ENCODE data around the gene ST6GALNAC6. TPM values are rescaled to one million over a fixed set of nuclear protein-coding genes. Genes with fewer than 3 reads are reported as not detected.

Gene ST6GALNAC6
- total RNA-seq, 1 donor from 2014 or later, result 32.6 TPM

DNA sequence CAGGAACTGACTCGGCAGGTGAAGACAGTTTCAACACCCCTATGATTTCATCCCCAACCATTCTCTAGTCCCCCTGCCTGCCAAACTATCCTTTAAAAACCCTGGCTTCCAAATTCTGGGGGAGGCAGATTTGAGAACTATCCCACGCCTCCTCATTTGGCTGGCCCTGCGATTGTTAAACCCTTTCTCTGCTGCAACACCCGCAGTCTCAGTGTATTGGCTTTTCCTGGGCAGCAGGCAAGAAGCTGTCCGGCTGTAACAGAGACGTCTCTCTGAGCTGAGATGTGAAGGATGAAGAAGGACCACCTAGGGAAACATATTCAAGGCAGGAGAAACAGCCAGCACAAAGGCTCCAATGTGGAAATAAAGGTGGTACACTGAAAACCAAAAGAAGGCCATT, 6.6 kb downstream of the ST6GALNAC6 start:
- H3K4me1 Mint-ChIP-seq (ENCODE audit: unreplicated experiment), result peaks cover 6% of the 10 kb centered on the region
- H3K9me3 Mint-ChIP-seq, result no peaks in the 10 kb centered on the region
- peaks cover 45% of the 10 kb centered on the region for H3K36me3 Mint-ChIP-seq
- DNase-seq (ENCODE audit: extremely low spot score, unreplicated experiment), result no peak
- no peak overlapping the region for H3K27ac Mint-ChIP-seq
- no peak overlapping the region for H3K4me3 Mint-ChIP-seq
- TF ChIP-seq, protein P1, sequence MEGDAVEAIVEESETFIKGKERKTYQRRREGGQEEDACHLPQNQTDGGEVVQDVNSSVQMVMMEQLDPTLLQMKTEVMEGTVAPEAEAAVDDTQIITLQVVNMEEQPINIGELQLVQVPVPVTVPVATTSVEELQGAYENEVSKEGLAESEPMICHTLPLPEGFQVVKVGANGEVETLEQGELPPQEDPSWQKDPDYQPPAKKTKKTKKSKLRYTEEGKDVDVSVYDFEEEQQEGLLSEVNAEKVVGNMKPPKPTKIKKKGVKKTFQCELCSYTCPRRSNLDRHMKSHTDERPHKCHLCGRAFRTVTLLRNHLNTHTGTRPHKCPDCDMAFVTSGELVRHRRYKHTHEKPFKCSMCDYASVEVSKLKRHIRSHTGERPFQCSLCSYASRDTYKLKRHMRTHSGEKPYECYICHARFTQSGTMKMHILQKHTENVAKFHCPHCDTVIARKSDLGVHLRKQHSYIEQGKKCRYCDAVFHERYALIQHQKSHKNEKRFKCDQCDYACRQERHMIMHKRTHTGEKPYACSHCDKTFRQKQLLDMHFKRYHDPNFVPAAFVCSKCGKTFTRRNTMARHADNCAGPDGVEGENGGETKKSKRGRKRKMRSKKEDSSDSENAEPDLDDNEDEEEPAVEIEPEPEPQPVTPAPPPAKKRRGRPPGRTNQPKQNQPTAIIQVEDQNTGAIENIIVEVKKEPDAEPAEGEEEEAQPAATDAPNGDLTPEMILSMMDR (conservative IDR thresholded peaks at IDR 0.05), result no peak
- H3K27me3 Mint-ChIP-seq, result no peaks in the 10 kb centered on the region

- no peak for DNase-seq (ENCODE audit: extremely low spot score, unreplicated experiment)
- TF ChIP-seq, protein P1 (conservative IDR thresholded peaks at IDR 0.05), result no peak
- Mint-ChIP-seq H3K36me3 (peaks cover 45% of the 10 kb centered on the region), H3K4me1 (ENCODE audit: unreplicated experiment) (no peaks in the 10 kb centered on the region), H3K9me3 (no peaks in the 10 kb centered on the region), H3K27ac (no peak overlapping the region), H3K4me3 (no peak overlapping the region), H3K27me3 (no peaks in the 10 kb centered on the region)
Observed at GRCh38 chr9:127890053-127890452, 9.3 kb downstream of the ST6GALNAC6 start.

DNA sequence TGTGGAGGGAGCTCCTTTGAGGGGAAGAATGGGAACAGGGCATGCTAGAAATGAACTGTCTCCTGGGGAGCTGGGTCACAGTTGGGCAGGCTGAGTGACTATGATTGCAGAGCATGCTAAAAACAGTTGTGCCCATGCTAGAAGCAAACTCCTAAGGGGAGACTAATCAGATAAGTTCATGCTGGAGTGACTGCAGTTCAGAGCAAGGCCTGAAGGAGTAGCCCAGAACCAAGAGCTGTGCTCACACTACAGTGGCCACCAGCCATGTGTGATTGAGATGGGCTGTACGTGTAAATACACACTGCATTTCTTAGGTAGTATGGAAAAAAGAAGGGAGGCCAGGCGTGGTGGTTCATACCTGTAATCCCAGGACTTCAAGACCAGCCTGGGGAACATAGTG, 11.6 kb downstream of the ST6GALNAC6 start:
- no peaks in the 10 kb centered on the region for H3K9me3 Mint-ChIP-seq
- H3K36me3 Mint-ChIP-seq, result peaks cover 27% of the 10 kb centered on the region
- H3K4me3 Mint-ChIP-seq, result no peak overlapping the region
- no peak for DNase-seq (ENCODE audit: extremely low spot score, unreplicated experiment)
- no peaks in the 10 kb centered on the region for H3K27me3 Mint-ChIP-seq
- no peaks in the 10 kb centered on the region for H3K4me1 Mint-ChIP-seq (ENCODE audit: unreplicated experiment)
- TF ChIP-seq, protein P1 (conservative IDR thresholded peaks at IDR 0.05), result peak; percentile 48
- no peak overlapping the region for H3K27ac Mint-ChIP-seq

GRCh38 chr9:127886401-127886972, 12.9 kb downstream of the ST6GALNAC6 start:
- DNase-seq (ENCODE audit: extremely low spot score, unreplicated experiment), result no peak
- Mint-ChIP-seq H3K36me3 (peaks cover 19% of the 10 kb centered on the region), H3K27me3 (no peaks in the 10 kb centered on the region), H3K9me3 (no peaks in the 10 kb centered on the region), H3K4me3 (no peak overlapping the region), H3K27ac (no peak overlapping the region), H3K4me1 (ENCODE audit: unreplicated experiment) (no peaks in the 10 kb centered on the region)
- TF ChIP-seq, protein P1 (conservative IDR thresholded peaks at IDR 0.05), result no peak

DNA sequence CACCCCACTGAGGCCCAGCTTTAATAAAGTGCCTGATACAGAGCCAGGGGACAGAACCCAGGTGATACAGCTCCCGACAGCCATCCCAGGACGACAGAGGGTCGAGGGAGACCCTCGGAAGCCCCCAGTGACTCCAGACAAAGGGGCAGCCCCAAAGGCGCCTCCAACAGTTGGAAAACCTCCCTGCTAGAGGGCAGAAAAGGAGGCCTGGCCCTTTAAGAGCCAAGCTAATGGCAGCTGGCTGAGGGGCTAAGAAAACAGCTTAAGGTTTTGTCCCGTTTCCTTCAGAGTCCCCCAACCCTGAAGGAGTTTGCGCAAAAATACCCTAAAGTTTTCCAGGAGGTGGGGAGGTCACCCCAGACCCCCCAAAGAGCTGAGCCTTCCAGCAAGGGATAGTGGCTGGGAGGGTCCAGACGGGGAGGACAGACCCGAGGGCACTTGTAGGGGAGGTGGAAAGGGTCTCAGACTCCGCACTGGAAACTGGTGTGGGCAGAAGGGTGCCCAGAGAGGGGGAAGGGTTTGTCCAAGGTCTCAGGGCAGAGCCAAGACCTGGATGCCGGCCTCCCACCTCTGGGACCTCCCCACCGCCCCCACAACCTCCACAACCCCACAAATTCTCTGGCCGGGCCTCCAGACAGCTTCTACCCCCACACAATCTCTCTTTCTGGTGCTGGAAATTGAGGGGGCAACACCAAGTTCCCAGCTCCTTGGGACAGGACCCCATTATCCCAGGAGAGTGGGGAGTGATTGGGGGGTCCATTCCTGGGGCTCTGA, 13.7 kb downstream of the ST6GALNAC6 start:
- no peak for DNase-seq (ENCODE audit: extremely low spot score, unreplicated experiment)
- no peak overlapping the region for H3K27ac Mint-ChIP-seq
- H3K9me3 Mint-ChIP-seq, result no peaks in the 10 kb centered on the region
- no peaks in the 10 kb centered on the region for H3K4me1 Mint-ChIP-seq (ENCODE audit: unreplicated experiment)
- H3K27me3 Mint-ChIP-seq, result no peaks in the 10 kb centered on the region
- H3K4me3 Mint-ChIP-seq, result no peak overlapping the region
- TF ChIP-seq, protein P1 (conservative IDR thresholded peaks at IDR 0.05), result no peak
- peaks cover 12% of the 10 kb centered on the region for H3K36me3 Mint-ChIP-seq

Measured in type B pancreatic cell (in vitro differentiated cells).